ENCODE data around the gene PNMA1. TPM values are rescaled to one million over a fixed set of nuclear protein-coding genes. Genes with fewer than 3 reads are reported as not detected.
A peak's percentile ranks its signal among the peaks of the same experiment; 100 is the strongest.

Gene PNMA1
- total and polyA plus RNA-seq, 2 donors (not counting 1 experiment from before 2014, with no cell fraction given) = 9.5 to 31.6 TPM

DNA sequence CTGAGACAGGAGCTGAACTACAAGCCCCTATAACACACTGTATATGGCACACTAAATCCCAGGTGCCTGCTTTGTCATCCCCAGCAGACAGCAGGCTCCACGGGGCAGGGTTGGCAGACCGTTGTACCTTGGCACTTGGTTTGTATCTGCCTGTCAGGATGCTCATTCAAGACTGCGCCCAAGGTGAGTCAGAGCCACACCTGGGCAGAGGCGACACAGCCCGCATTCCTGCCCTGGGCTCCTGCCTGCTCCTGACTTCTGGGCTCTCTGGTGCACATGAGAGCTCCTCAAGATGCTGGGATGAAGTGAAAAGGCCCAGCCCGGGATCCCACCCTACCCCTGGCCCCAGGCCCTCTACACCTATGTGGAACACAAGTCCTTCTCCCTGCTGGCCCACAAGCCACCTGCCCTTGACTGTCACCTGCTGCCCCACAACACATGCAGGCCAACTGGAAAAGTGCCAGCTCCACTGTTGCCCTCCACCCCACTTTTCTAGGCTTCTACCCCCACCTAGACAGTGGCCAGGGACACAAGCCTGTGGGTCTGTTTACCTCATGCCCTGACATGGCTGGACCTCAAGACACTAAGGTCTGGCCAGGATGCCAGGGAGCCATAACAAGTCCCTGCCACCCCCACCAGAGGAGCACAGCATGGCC is 30.8 kb upstream of the PNMA1 start:
- peaks cover 0 to 19% of the 10 kb centered on the region in 2 experiments for H3K36me3 ChIP-seq (replicated peaks in 1 of 2; ENCODE audit: control extremely low read depth in 1 of 2, control insufficient read depth in 1 of 2, extremely low read depth in 1 of 2, insufficient read depth in 2 of 2, low read length in 1 of 2)
- no peaks in the 10 kb centered on the region for H3K9me3 ChIP-seq (ENCODE audit: control extremely low read depth in 1 of 3, control insufficient read depth in 2 of 3, insufficient read depth in 1 of 3, low read length in 2 of 3)
- no peak for DNase-seq
- no peak overlapping the region for H2AFZ ChIP-seq (ENCODE audit: insufficient read depth, low read depth, low read length, poor library complexity, severe bottlenecking)
- H3K27me3 ChIP-seq (replicated peaks in 1 of 4; ENCODE audit: control extremely low read depth in 1 of 4, control insufficient read depth in 3 of 4, insufficient read depth in 4 of 4, low read length in 3 of 4) = no peaks in the 10 kb centered on the region
- no peaks in the 10 kb centered on the region for H3K27me3 Mint-ChIP-seq
- intact Hi-C loops (cut with micrococcal nuclease) = loop anchor here (1.0 kb wide), 1 partner anchor 9 kb away; no protein-coding TSS in a partner anchor
- peak overlapping the region; percentile 94 for H3K4me3 Mint-ChIP-seq
- H3K4me3 ChIP-seq (ENCODE audit: control extremely low read depth in 1 of 5, extremely low read depth in 1 of 5, insufficient read depth in 1 of 5, low read depth in 2 of 5, low read length in 4 of 5) = peak overlapping the region in 1 of 5 experiments; percentile 40
- H3K4me1 ChIP-seq (ENCODE audit: control insufficient read depth in 2 of 2, insufficient read depth in 2 of 2, low read length in 2 of 2) = peaks cover 97 to 99% of the 10 kb centered on the region in 2 donors
- 49% methylated on average over 6 of the region's 6 CpGs for WGBS (ENCODE audit: insufficient coverage)
- peak overlapping the region; percentile 55 for H3K9ac ChIP-seq (ENCODE audit: low read length)
- H3K27ac ChIP-seq (ENCODE audit: low read length in 2 of 2) = peak overlapping the region; percentile 61 to 81
- POLR2A ChIA-PET = interaction anchor here (0.6 to 2.1 kb wide), 3 partner anchors 9 to 70 kb away, joined by 3 to 10 read pairs (median 5); no protein-coding TSS in a partner anchor
- H3K4me1 Mint-ChIP-seq = peaks cover 97% of the 10 kb centered on the region
- CTCF ChIA-PET = interaction anchor here (1.7 to 17.2 kb wide), 5 partner anchors 11 to 80 kb away, joined by 4 to 184 read pairs (median 70); a partner anchor contains a TSS
- peak overlapping the region; percentile 99 for H3K27ac Mint-ChIP-seq
- H3K9me3 Mint-ChIP-seq (ENCODE audit: insufficient read depth) = no peaks in the 10 kb centered on the region
- no peak for ATAC-seq (ENCODE audit: low read depth)
- peaks cover 99% of the 10 kb centered on the region for H4K20me1 ChIP-seq (ENCODE audit: control insufficient read depth, insufficient read depth, low read length, poor library complexity, severe bottlenecking)
- peaks cover 100% of the 10 kb centered on the region for H3K79me2 ChIP-seq (ENCODE audit: control insufficient read depth, insufficient read depth, low read length)
- peak overlapping the region; percentile 76 for H3K4me2 ChIP-seq (replicated peaks; ENCODE audit: low read depth, low read length, poor library complexity, severe bottlenecking)
- TF ChIP-seq EZH2 (IDR thresholded peaks at IDR 0.05; ENCODE audit: borderline replicate concordance, insufficient read depth, low read depth, low read length, poor library complexity, severe bottlenecking) (no peak), CTCF (IDR thresholded peaks at IDR 0.05) (no peak)
